GM23248 (cell line): ENCODE data around the gene RELN.

Source experiments
- EZH2 ChIP-seq: fragments of 200-600 bp; sonication (generic); IDR thresholded peaks from 2 replicates; pipeline ENCODE4 v1.6.1; 2018; ENCODE audit warnings: antibody characterized with exemption, mild to moderate bottlenecking; ENCODE audit not compliant: insufficient read depth, poor library complexity, severe bottlenecking
- EZH2phosphoT487 ChIP-seq: fragments of 200-600 bp; sonication (generic); IDR thresholded peaks from 2 replicates; pipeline ENCODE4 v1.6.1; 2018; ENCODE audit warnings: antibody characterized with exemption, moderate library complexity, mild to moderate bottlenecking, low read depth; ENCODE audit not compliant: insufficient read depth

GRCh38 chr7:103967401-103967800 lies 22.1 kb downstream of the RELN start:
- TF ChIP-seq EZH2: no peak
- TF ChIP-seq EZH2phosphoT487: no peak
